HG03103 (cell line): Measurements from ENCODE around the gene PDGFB.

Experiments used
- ATAC-seq: cut with Tn5 transposase; IDR thresholded peaks from one replicate; pipeline ENCODE4 v1.9.1; 2021; ENCODE audit warnings: low read depth; ENCODE audit not compliant: unreplicated experiment

PDGFB gene

DNA sequence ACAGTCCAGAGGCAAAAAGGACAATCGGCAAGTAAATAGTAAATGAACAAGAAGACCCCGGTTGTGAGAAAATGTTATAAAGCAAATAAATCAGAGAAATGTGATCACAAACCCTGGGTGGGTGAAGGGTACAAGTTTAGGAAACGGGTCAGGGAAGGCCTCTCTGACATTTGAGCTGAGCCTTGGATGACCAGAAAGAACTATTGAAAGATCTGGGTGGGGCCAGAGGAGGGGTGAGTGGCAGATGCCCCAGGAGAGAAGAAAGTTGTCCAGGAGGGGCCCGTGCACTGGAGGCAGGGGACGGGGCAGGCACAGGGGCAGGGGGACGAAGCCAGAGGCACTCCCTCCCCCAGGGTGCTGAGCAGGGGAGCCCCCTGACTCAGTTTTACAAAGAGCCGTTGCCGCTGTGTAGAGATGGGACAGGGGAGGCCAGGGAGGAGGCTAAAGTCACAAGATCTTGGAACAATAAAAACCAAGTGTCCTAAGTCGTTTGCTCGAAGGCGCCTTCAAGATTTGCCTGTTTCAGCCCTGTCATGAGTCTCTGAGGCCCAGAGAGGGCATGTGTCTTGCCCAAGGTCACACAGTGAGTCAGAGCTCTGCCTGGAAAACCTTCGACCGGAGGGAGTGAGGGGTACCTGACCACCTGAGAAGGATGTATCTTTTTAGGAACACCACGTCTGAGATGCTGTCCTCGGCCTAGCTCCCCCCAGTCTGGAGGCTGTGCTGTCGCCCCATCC, 10.8 kb upstream of the PDGFB start:
- ATAC-seq: no peak

DNA sequence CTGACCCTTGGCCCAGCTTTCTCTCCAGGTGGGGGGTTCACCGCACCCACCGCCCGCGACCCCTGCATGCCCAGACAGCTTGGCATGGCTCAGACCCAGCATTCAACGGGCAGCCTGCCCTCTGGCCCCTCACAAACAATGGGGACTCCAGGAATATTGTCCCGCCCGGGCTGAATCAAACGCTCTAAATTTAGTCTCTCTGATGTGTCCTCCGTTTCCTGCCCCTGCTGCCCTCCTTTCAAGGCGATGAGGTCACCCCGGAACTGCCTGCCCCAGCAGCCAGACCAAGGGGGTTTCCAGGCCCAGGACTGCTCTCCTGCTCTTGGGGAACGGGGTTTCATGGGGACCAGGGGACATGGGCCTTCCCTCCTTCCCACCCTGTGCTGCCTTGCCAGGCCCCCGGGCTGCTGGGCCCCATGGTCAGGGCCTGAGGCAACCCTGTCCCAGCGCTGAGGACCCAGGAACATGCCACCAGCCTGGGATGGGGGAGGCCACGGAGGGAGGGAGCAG, 10.1 kb upstream of the PDGFB start:
- ATAC-seq: no peak

GRCh38 chr22:39254122-39254521, 9.3 kb upstream of the PDGFB start:
- no peak for ATAC-seq

DNA sequence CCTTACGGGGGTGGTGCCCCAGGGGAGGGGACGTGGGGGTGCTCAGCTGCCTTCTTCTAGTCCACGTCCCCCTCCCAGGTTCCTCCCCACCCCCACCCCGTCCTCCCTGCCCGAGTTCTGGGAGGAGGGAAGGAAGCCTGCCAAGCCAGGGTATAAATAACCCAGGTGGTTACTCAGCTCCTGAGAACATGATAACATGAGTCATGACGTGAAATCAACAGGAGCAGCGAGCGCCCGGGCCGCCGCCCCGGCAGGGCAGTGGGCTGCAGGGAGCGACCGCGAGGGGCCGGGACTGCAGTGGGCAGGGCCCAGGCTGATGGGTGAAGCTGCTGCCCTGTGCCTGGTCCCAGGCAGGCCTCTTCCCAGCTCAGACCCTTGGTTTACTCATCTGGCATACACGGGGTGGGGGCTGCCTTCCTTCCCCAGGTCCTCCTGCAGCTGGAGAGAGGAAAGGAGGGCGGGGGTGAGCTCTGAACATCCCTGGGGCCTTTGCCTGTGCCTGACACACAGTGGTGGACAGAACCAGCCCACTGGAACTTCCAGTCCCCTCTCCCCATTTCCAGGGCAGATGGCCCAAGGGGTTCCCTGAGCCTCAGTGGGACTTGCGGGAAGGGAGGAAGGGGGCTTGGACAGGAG, 8.8 kb upstream of the PDGFB start:
- ATAC-seq: no peak

- ATAC-seq: no peak
Observed at GRCh38 chr22:39252461-39253434, 8.0 kb upstream of the PDGFB start.

GRCh38 chr22:39251762-39252460, 7.1 kb upstream of the PDGFB start:
- no peak for ATAC-seq

GRCh38 chr22:39250838-39251237, 6.1 kb upstream of the PDGFB start:
- ATAC-seq: no peak

GRCh38 chr22:39250131-39250530, 5.3 kb upstream of the PDGFB start:
- no peak for ATAC-seq

- no peak for ATAC-seq
Observed at GRCh38 chr22:39249086-39249704, 4.4 kb upstream of the PDGFB start.

- ATAC-seq: no peak
Observed at GRCh38 chr22:39248254-39248653, 3.5 kb upstream of the PDGFB start.

DNA sequence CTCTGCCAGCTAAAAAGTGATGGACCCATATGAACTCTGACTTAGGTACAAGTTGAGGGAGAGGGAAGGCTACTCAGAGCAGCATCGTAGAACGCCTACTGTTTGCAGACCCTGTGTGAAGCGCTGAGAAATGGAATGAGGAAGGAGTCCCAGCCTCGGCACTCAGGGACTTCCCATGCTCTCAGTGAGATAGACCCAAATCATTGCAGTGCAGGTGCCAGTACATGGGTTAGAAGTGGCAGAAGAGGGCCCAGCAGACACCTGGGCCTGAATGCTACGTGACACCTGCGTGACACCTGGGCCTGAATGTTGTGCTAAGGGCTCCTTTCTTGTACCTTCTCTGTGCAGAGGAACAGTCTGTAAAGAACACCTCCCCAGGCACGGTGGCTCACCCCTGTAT, 2.6 kb upstream of the PDGFB start:
- ATAC-seq: no peak

GRCh38 chr22:39246690-39247332, 2.0 kb upstream of the PDGFB start:
- ATAC-seq: no peak

- no peak for ATAC-seq
Observed at GRCh38 chr22:39246217-39246616, 1.4 kb upstream of the PDGFB start.

GRCh38 chr22:39245130-39246039, 603 bp upstream of the PDGFB start:
- ATAC-seq: no peak

DNA sequence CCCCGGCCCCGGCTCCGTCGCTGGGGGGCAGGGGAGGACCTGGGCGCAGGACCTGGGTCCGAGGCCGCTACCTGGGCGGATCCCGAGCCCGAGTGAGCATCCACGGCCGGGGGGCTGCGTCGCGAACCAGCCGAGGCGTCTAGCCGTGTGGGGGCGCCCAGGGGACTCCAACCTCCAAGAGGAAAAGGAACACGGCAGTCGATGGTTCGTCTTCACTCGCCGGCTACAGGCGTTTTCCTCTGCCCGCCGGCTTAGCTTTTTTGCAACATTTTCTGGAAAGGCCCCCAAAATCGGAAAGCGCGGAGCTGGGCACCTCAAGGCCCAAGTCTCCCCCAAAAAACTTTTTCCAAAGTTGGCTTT, 666 bp downstream of the PDGFB start:
- no peak for ATAC-seq

DNA sequence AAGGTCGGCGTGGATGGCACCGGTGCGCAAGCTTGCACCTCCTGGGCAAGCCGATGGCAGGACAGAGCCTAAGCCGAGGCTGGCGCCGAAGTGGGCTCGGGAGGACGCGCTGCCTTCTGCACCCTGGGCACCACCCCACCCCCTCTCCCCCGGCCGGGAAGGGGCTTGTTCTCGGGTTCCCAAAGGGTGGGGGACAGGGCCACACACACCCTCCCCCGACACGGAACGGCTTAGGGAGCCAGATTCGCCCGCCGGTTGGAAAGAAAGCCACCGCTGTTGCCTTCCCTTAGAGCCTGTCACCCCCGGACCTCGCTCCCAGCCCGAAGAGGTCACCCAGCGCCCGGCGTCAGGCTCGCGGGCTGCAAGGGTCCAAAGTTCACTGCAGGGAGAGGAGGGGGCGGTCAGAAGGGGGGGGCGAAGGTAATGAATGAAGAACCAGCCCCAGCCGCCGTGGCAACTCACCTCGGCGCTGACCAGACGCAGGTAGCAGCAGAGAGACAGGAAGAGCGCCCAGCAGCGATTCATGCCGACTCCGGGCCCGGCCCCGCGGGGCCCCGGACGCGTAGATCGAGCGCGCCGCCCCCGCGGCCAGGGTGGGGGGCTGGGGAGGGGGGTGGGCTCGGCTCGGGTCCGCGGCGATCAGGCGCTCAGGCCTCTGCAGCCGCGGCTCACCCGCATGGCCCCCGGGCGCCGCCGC, 1.2 kb downstream of the PDGFB start:
- no peak for ATAC-seq

DNA sequence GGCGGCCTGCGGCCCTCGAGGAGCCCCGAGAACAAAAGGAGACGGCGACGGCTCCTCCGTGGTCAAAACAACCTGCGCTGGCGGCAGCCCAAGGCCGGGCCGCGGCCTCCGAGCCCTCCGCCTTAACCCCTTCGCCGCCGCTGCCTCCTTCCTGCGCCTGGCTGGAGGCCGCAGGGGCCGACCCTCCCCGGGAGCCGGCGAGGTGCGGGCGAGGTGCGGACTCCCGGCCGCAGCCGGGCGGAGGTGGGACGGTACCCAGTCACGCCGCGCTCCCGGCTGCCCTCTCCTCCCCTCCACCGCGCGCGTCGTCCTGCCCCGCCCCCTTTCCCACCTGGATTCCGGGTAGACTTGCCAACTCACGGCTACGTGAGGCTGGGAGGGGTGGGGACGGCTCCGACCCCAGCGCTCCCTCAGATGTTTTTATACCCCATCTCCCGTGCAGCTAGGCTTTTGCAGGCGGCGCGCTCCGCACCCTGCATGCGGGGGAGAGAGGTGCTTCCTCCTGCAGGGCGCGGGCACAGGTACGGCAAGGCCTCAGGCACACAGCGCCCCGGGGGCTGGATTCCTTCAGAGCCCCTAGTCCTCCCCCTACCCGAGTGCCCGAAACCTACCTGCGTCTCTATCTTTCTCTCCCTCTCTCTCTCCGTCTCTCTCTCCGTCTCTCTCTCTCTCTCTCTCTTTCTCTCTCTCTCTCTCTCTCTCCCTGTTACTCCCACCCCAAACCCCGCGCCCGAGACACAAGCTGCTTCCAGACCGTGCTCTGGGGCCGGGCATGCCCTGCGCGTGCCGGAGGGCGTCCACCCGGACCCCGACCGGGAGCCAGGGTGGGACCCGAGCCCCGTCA, 2.0 kb downstream of the PDGFB start:
- ATAC-seq: no peak
